ENCODE data around the gene PODN.
A peak's percentile ranks its signal among the peaks of the same experiment; 100 is the strongest.

Gene PODN

DNA sequence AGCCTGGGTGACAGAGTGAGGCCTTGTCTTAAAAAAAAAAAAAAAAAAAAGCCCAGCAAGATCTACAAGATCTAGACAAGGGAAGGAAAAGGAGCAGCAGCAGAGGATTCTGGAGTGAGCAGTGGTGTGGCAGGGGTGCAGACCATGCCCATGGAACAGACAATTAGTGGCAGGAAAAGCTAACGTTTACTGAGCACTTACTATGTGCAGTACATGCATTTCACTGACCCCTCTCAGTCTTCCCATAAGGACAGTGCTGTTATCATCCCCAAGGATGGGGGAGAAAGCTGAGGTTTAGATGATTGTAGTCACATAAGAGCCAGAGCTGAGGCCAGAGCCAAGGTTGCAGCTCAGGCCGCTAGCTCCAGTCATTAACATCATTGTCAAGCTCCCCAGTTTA, 5.9 kb downstream of the PODN start:
- Histone ChIP-seq H3K4me2 (ENCODE audit: low read length, poor library complexity, severe bottlenecking) (no peak overlapping the region), H3K79me1 (replicated peaks; ENCODE audit: low read length, poor library complexity, severe bottlenecking) (no peaks in the 10 kb centered on the region), H2BK15ac (ENCODE audit: low read depth, poor library complexity, severe bottlenecking) (no peak overlapping the region), H3K27me3 (ENCODE audit: control insufficient read depth in 1 of 2, insufficient read depth in 1 of 2, low read length in 2 of 2) (peaks cover 0 to 20% of the 10 kb centered on the region in 2 experiments), H3K27ac (ENCODE audit: low read length, poor library complexity, severe bottlenecking) (no peak overlapping the region), H4K91ac (ENCODE audit: low read length) (peak overlapping the region; percentile 54), H3K4ac (ENCODE audit: low read depth in 1 of 2, low read length in 2 of 2) (no peak overlapping the region), H4K8ac (ENCODE audit: low read length) (no peak overlapping the region), H3K36me3 (ENCODE audit: control insufficient read depth in 1 of 2, insufficient read depth in 2 of 2, low read depth in 1 of 2, low read length in 2 of 2) (peaks cover 0 to 59% of the 10 kb centered on the region in 2 experiments), H3K4me1 (ENCODE audit: control insufficient read depth, insufficient read depth, low read depth, low read length) (peaks cover 7% of the 10 kb centered on the region), H3K23ac (ENCODE audit: low read length in 2 of 2) (no peak overlapping the region), H2AFZ (ENCODE audit: low read depth, low read length) (no peak overlapping the region), H3K9ac (ENCODE audit: low read length) (no peak overlapping the region), H3K9me3 (ENCODE audit: control insufficient read depth, low read length) (no peaks in the 10 kb centered on the region), H3K4me3 (ENCODE audit: insufficient read depth in 1 of 2, low read depth in 1 of 2, low read length in 2 of 2) (no peak overlapping the region), H3K18ac (ENCODE audit: low read depth in 1 of 2, low read length in 2 of 2) (no peak overlapping the region), H2AK5ac (ENCODE audit: low read length, severe bottlenecking) (no peak overlapping the region), H2BK5ac (ENCODE audit: low read depth, low read length, poor library complexity, severe bottlenecking) (no peak overlapping the region), H3K14ac (ENCODE audit: low read length in 2 of 2) (no peak overlapping the region), H2BK120ac (ENCODE audit: low read depth, low read length) (no peak overlapping the region), H2BK12ac (ENCODE audit: low read length in 2 of 2) (no peak overlapping the region)
- DNase-seq = no peak
- no CpG with 5 or more reads among the region's 2 CpGs for WGBS

DNA sequence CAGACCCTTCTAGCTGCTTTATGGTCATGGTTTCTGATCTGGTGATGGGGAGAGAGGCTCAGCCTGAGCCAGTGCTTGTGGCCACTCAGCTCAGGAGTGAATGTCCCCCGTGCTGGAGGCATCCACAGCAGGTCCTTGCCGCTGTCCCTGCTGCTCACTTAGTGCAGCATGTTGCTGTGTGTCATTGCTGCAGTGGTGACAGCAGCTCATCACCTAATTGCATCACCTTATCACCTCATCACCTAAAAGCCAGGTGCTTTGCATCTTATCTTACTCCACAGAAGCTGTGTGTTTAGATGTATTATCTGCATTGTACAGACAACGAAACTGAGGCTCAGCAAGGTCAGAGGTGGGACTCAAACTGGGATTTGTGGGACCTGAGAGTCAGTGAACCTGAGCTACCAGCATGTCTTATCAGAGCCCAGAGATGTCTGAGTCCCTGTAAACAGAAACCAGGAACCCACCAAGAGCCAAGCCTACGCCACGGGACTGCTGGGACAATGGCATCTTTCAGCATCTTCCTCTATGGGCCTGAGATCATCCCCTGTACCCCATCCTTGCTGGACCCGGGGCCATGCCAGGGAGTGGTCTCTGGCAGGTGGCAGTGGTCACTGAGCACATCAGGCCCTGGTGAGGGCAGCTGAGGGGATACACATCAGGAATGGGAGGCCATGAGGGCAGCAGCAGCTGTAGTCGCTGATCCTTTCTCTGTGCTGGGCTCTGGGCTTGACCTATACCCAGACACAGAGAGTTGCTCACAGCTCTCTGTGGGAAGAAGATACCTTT, 6.5 kb downstream of the PODN start:
- Histone ChIP-seq H3K27ac (ENCODE audit: low read length, poor library complexity, severe bottlenecking) (no peak overlapping the region), H3K4me1 (ENCODE audit: control insufficient read depth, insufficient read depth, low read depth, low read length) (peaks cover 3% of the 10 kb centered on the region), H3K14ac (ENCODE audit: low read length in 2 of 2) (no peak overlapping the region), H3K27me3 (ENCODE audit: control insufficient read depth in 1 of 2, insufficient read depth in 1 of 2, low read length in 2 of 2) (peaks cover 0 to 14% of the 10 kb centered on the region in 2 experiments), H3K18ac (ENCODE audit: low read depth in 1 of 2, low read length in 2 of 2) (no peak overlapping the region), H2BK15ac (ENCODE audit: low read depth, poor library complexity, severe bottlenecking) (no peak overlapping the region), H2AK5ac (ENCODE audit: low read length, severe bottlenecking) (no peak overlapping the region), H3K9me3 (ENCODE audit: control insufficient read depth, low read length) (no peaks in the 10 kb centered on the region), H2AFZ (ENCODE audit: low read depth, low read length) (no peak overlapping the region), H3K4me2 (ENCODE audit: low read length, poor library complexity, severe bottlenecking) (no peak overlapping the region), H3K4me3 (ENCODE audit: insufficient read depth in 1 of 2, low read depth in 1 of 2, low read length in 2 of 2) (no peak overlapping the region), H4K8ac (ENCODE audit: low read length) (no peak overlapping the region), H3K23ac (ENCODE audit: low read length in 2 of 2) (no peak overlapping the region), H2BK120ac (ENCODE audit: low read depth, low read length) (no peak overlapping the region), H3K79me1 (replicated peaks; ENCODE audit: low read length, poor library complexity, severe bottlenecking) (no peaks in the 10 kb centered on the region), H4K91ac (ENCODE audit: low read length) (peak overlapping the region; percentile 54), H2BK12ac (ENCODE audit: low read length in 2 of 2) (no peak overlapping the region), H3K36me3 (ENCODE audit: control insufficient read depth in 1 of 2, insufficient read depth in 2 of 2, low read depth in 1 of 2, low read length in 2 of 2) (peaks cover 0 to 63% of the 10 kb centered on the region in 2 experiments), H3K9ac (ENCODE audit: low read length) (no peak overlapping the region), H2BK5ac (ENCODE audit: low read depth, low read length, poor library complexity, severe bottlenecking) (no peak overlapping the region), H3K4ac (ENCODE audit: low read depth in 1 of 2, low read length in 2 of 2) (no peak overlapping the region)
- DNase-seq = no peak
- WGBS = 91% methylated on average over 7 of the region's 7 CpGs

DNA sequence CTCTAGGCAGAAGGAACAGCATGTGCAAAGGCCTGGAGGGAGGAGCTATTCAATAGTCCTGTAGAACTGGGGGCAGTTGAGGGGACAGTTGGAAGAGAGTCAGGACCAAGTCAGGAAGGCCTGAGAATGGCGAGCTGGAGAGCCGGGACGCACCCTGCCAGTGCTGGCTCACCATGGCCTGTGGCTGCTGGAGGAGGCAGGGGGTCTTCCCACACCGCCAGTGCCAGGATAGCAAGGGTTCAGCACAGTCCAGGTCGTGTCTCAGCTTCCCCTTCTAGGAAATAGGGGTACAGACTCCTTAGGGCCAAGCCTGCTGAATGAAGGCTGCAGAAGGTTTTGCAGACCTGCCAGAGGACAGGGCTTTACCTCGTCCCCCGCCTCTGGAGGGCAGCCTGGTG, 7.3 kb downstream of the PODN start:
- no peak overlapping the region for H2BK15ac ChIP-seq (ENCODE audit: low read depth, poor library complexity, severe bottlenecking)
- no peak overlapping the region for H2BK5ac ChIP-seq (ENCODE audit: low read depth, low read length, poor library complexity, severe bottlenecking)
- 87% methylated on average over 7 of the region's 7 CpGs for WGBS
- H3K4me2 ChIP-seq (ENCODE audit: low read length, poor library complexity, severe bottlenecking) = no peak overlapping the region
- no peak overlapping the region for H2BK12ac ChIP-seq (ENCODE audit: low read length in 2 of 2)
- H3K79me1 ChIP-seq (replicated peaks; ENCODE audit: low read length, poor library complexity, severe bottlenecking) = no peaks in the 10 kb centered on the region
- no peak overlapping the region for H3K27ac ChIP-seq (ENCODE audit: low read length, poor library complexity, severe bottlenecking)
- H2BK120ac ChIP-seq (ENCODE audit: low read depth, low read length) = no peak overlapping the region
- H3K9me3 ChIP-seq (ENCODE audit: control insufficient read depth, low read length) = no peaks in the 10 kb centered on the region
- peaks cover 3% of the 10 kb centered on the region for H3K4me1 ChIP-seq (ENCODE audit: control insufficient read depth, insufficient read depth, low read depth, low read length)
- H3K14ac ChIP-seq (ENCODE audit: low read length in 2 of 2) = no peak overlapping the region
- H3K18ac ChIP-seq (ENCODE audit: low read depth in 1 of 2, low read length in 2 of 2) = no peak overlapping the region
- H2AK5ac ChIP-seq (ENCODE audit: low read length, severe bottlenecking) = no peak overlapping the region
- no peak for DNase-seq
- no peak overlapping the region for H3K9ac ChIP-seq (ENCODE audit: low read length)
- H2AFZ ChIP-seq (ENCODE audit: low read depth, low read length) = no peak overlapping the region
- no peak overlapping the region for H4K91ac ChIP-seq (ENCODE audit: low read length)
- H4K8ac ChIP-seq (ENCODE audit: low read length) = no peak overlapping the region
- no peak overlapping the region for H3K4me3 ChIP-seq (ENCODE audit: insufficient read depth in 1 of 2, low read depth in 1 of 2, low read length in 2 of 2)
- H3K27me3 ChIP-seq (ENCODE audit: control insufficient read depth in 1 of 2, insufficient read depth in 1 of 2, low read length in 2 of 2) = peaks cover 0 to 7% of the 10 kb centered on the region in 2 experiments
- H3K23ac ChIP-seq (ENCODE audit: low read length in 2 of 2) = no peak overlapping the region
- peaks cover 0 to 58% of the 10 kb centered on the region in 2 experiments for H3K36me3 ChIP-seq (ENCODE audit: control insufficient read depth in 1 of 2, insufficient read depth in 2 of 2, low read depth in 1 of 2, low read length in 2 of 2)
- no peak overlapping the region for H3K4ac ChIP-seq (ENCODE audit: low read depth in 1 of 2, low read length in 2 of 2)

DNA sequence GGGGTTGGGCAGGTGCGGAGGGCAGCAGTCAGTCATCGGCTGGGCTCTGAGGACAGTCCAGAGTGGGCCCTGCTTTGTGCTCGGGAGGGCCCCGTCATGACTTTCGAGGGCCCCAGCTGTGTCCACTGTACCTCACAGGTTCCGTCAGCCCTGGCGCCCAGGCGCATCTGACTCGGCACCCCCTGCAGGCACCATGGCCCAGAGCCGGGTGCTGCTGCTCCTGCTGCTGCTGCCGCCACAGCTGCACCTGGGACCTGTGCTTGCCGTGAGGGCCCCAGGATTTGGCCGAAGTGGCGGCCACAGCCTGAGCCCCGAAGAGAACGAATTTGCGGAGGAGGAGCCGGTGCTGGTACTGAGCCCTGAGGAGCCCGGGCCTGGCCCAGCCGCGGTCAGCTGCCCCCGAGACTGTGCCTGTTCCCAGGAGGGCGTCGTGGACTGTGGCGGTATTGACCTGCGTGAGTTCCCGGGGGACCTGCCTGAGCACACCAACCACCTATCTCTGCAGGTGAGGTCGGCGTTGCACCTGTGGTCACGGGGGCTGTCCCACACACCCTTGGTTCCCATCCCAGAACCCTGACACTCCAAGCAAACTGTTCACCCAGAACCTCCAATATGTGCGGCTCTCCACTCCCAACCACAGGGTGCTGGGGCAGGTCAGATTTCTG, 7.8 kb downstream of the PODN start:
- Histone ChIP-seq H2BK15ac (ENCODE audit: low read depth, poor library complexity, severe bottlenecking) (no peak overlapping the region), H3K14ac (ENCODE audit: low read length in 2 of 2) (no peak overlapping the region), H3K4me2 (ENCODE audit: low read length, poor library complexity, severe bottlenecking) (no peak overlapping the region), H3K79me1 (replicated peaks; ENCODE audit: low read length, poor library complexity, severe bottlenecking) (no peaks in the 10 kb centered on the region), H3K4ac (ENCODE audit: low read depth in 1 of 2, low read length in 2 of 2) (no peak overlapping the region), H3K36me3 (ENCODE audit: control insufficient read depth in 1 of 2, insufficient read depth in 2 of 2, low read depth in 1 of 2, low read length in 2 of 2) (peaks cover 0 to 58% of the 10 kb centered on the region in 2 experiments), H2AFZ (ENCODE audit: low read depth, low read length) (no peak overlapping the region), H3K4me1 (ENCODE audit: control insufficient read depth, insufficient read depth, low read depth, low read length) (peaks cover 3% of the 10 kb centered on the region), H3K18ac (ENCODE audit: low read depth in 1 of 2, low read length in 2 of 2) (no peak overlapping the region), H3K27me3 (ENCODE audit: control insufficient read depth in 1 of 2, insufficient read depth in 1 of 2, low read length in 2 of 2) (peaks cover 0 to 3% of the 10 kb centered on the region in 2 experiments), H3K4me3 (ENCODE audit: insufficient read depth in 1 of 2, low read depth in 1 of 2, low read length in 2 of 2) (no peak overlapping the region), H3K27ac (ENCODE audit: low read length, poor library complexity, severe bottlenecking) (no peak overlapping the region), H3K9me3 (ENCODE audit: control insufficient read depth, low read length) (no peaks in the 10 kb centered on the region), H4K91ac (ENCODE audit: low read length) (no peak overlapping the region), H4K8ac (ENCODE audit: low read length) (no peak overlapping the region), H3K23ac (ENCODE audit: low read length in 2 of 2) (no peak overlapping the region), H2BK5ac (ENCODE audit: low read depth, low read length, poor library complexity, severe bottlenecking) (no peak overlapping the region), H2AK5ac (ENCODE audit: low read length, severe bottlenecking) (no peak overlapping the region), H2BK120ac (ENCODE audit: low read depth, low read length) (no peak overlapping the region), H3K9ac (ENCODE audit: low read length) (no peak overlapping the region), H2BK12ac (ENCODE audit: low read length in 2 of 2) (no peak overlapping the region)
- 94% methylated on average over 31 of the region's 31 CpGs for WGBS
- no peak for DNase-seq

All from mesenchymal stem cell (in vitro differentiated cells and primary cell).